Cerebellar cortex (tissue), 1 donor: ENCODE results near the gene ZNHIT2.

Experiments
- DNase-seq: peaks from one replicate; pipeline ENCODE4 v3.0.0-alpha.2; 2015; ENCODE audit warnings: low spot score

The ZNHIT2 gene

DNA sequence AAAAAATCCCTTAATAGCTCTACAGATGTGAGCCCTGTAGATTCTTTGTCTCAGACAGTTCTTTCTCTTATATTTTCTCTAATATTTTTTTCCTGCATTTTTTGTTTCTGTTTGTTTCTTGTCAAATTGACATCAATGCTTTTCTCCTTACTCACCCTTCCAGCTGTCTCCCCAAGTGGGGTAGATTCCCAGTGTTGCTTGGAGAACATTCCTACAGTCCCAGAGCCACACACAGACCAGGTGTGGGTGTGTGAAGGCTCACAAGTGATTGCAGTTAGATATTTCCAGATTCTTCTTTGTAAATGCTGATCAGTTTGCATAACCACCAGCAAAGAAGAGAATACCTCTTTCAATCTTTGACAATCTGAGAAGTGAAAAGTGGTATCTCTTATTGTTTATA, 14.0 kb downstream of the ZNHIT2 start:
- no peak for DNase-seq

- DNase-seq, result no peak
Measured at GRCh38 chr11:65102142-65103095, 15.1 kb downstream of the ZNHIT2 start.

DNA sequence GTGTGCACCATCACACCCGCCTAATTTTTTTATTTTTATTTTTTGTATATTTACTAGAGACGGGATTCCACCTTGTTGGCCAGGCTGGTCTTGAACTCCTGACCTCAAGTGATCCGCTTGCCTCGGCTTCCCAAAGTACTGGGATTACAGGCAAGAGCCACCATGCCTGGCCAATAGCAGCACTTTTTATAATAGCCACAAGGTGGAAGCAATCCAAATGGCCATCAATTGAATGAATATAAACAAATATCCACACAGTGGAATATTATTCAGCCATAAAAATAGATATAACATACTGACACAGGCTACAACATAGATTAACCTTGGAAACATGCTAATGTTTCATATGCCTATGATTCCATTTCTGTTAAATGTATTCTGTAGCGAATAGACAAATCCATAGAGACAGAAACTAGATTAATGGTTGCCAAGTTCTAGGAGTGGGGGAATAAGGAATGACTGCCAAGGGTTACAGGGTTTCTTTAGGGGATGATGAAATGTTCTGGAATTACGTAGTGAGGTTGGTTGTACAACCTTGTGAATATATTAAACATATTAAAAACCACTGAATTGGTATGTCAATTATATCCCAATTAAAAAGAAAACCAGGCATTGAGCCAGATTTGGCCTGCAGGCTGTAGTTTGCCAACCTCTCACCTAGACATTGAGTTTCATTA, 16.7 kb downstream of the ZNHIT2 start:
- no peak for DNase-seq

GRCh38 chr11:65096926-65097325, 20.6 kb downstream of the ZNHIT2 start:
- DNase-seq, result no peak

GRCh38 chr11:65095974-65096806, 21.3 kb downstream of the ZNHIT2 start, which contains the start of gene VPS51:
Gene VPS51 (plus strand): TSS chr11:65096214. CDS start chr11:65096251, 37 bp downstream.
- DNase-seq, result peak; percentile 92

DNA sequence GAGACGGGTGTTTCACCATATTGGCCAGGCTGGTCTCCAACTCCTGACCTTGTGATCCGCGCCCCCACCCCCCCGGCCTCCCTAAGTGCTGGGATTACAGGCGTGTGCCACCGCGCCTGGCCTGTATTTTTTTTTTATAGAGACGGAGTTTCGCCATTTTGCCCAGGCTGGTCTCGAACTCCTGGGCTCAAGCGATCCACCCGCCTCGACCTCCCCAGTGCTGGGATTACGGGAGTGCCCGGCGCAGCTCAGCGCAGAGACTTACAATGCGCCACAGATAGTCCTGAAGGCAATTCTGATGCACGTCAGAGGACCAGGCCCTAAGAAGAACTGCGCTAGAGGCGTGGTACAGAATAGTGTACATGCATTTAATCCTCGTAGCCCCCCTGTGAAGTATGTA, 22.1 kb downstream of the ZNHIT2 start:
- DNase-seq, result no peak

- DNase-seq, result no peak
Measured at GRCh38 chr11:65090628-65091027, 26.9 kb downstream of the ZNHIT2 start.

- no peak for DNase-seq
Measured at GRCh38 chr11:65089621-65090020, 27.9 kb downstream of the ZNHIT2 start.

DNA sequence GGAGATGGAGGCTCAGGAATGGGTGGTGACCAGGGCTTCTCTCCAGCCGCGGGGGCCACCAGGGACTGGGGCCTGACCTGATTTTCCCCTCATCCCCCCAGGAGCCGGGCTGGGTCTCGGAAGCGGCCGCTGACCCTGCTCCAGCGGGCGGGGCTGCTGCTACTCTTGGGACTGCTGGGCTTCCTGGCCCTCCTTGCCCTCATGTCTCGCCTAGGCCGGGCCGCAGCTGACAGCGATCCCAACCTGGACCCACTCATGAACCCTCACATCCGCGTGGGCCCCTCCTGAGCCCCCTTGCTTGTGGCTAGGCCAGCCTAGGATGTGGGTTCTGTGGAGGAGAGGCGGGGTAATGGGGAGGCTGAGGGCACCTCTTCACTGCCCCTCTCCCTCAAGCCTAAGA, 29.7 kb downstream of the ZNHIT2 start:
- no peak for DNase-seq

- no peak for DNase-seq
Measured at GRCh38 chr11:65087216-65087615, 30.3 kb downstream of the ZNHIT2 start.

- DNase-seq, result no peak
Measured at GRCh38 chr11:65086809-65087208, 30.7 kb downstream of the ZNHIT2 start.

- no peak for DNase-seq
Measured at GRCh38 chr11:65085446-65085845, 32.1 kb downstream of the ZNHIT2 start.

- no peak for DNase-seq
Measured at GRCh38 chr11:65084598-65085375, 32.7 kb downstream of the ZNHIT2 start.

DNA sequence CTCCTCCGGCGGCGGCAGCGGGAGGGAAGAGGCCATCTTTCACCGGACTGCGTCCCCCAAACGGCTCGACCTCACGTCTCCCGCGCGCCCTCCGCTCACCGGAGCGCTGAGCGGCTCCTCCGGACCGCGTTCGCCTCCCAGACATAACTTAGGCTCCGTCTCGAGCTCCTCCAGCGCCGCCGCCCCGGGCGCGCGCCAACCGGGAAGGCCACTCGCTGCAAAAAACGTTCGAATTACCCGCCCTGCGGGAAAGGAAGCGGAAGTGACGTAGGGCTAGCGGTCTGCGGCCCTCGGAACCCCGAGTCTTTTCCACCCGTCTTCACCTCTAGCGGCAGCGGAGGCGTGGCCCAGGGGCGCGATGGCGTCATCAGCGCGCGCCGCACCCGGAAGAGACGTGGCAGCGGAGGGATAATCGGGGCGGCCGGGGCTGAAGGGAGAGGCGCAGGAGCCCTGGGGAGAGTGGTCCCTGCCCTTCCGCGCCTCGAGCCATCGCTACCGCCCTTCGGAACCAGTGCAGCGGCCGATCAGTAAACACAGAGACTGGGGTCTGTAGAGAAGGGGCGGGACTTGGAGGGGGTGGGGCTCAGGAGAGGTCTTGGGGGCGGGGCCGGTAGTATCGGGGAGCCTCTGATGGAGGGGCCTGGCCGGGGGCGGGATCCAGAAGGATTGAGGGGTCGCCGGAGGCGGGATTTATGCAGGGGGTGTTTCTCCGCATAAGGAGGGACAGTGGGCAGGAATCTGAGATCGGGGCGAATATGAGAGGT, 33.5 kb downstream of the ZNHIT2 start, which contains the start of the genes CDCA5 and ZFPL1:
Gene CDCA5, minus strand, starts transcription at position 207 of the 764 bp plus-strand sequence. Its CDS starts 62 bp downstream, at position 145.
Gene ZFPL1, plus strand, starts transcription at position 389 of the 764 bp plus-strand sequence. CDS start 477 bp downstream, outside the sequence.
- DNase-seq, result peak; percentile 94

GRCh38 chr11:65083134-65083833, 34.2 kb downstream of the ZNHIT2 start:
- DNase-seq, result no peak

GRCh38 chr11:65078786-65079342, 38.6 kb downstream of the ZNHIT2 start:
- DNase-seq, result no peak

DNA sequence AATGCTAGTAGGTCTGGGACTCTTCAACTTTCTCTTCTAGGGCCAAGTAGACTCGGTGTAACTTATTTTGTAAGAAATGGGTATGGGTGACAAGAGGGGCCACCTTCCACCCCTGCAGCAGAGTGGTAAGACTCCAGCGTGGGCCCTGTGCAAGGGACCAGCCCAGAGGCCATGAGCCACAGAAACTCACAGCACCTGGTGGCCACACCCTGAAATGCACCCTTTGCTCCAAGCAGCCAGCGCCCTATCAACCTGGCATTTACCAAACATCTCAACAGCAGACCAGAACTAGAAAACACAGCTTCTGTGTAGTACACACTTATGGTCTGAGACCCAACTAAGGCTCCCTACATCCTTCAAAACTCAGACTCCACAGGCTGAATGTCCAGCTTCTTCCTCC, 39.4 kb downstream of the ZNHIT2 start:
- DNase-seq, result peak; percentile 45

DNA sequence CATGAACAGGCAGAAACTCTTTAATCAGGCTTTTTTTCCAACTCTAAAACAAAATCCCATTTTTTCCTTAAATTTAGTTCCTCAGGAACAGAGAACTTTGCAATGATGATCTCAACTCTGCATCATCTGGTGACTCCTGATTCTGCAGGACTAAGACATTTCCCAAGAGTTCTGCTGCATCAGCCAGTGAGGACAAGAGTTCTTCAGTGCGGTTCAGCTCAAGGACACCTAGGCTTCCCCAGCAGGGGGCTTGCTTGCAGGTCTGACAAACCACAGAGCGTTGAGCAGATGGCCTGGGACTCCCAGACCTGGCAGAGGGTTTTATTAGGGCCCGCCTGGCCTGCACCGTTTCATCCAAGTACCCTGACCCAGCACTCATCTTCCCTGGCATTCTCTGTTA, 40.0 kb downstream of the ZNHIT2 start:
- peak; percentile 26 for DNase-seq

DNA sequence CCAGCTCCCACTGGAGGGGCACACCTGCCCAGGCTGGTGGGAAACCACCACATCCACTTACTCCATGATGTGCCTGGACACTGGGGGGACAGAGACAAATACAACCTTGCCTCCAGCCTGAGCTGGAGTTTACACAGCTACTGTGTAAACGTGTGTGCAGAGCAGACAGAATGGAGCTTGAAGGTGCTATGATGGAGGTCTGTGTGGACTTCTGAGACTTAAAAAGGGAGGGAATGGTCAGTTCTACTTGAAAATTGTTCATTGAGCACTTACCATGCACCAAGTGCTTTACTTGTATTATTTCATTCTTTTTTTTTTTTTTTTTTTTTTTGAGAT, 44.9 kb downstream of the ZNHIT2 start:
- no peak for DNase-seq
